Kasumi-1 (cell line): ENCODE measurements around the gene NUDC.

Source experiments
- DNase-seq, 2 experiments: peaks; one replicate each; lab custom pipeline; 2025; lab: John Stamatoyannopoulos, UW

The NUDC gene

GRCh38 chr1:26991310-26992116 lies 70.0 kb downstream of the NUDC start:
- peak in 1 of 2 experiments; percentile 13 for DNase-seq

- DNase-seq = no peak
These were observed 71.9 kb downstream of the NUDC start, which contains the start of gene TRNP1 for GRCh38 chr1:26993237-26994019. TSS of gene TRNP1 (plus strand) at chr1:26993692. CDS start at chr1:26993787, 95 bp downstream.

GRCh38 chr1:26994020-26994786 lies 72.7 kb downstream of the NUDC start:
- no peak for DNase-seq

- no peak for DNase-seq
These were observed 73.4 kb downstream of the NUDC start for GRCh38 chr1:26994787-26995517.

- no peak for DNase-seq
These were observed 74.5 kb downstream of the NUDC start for GRCh38 chr1:26996024-26996423.
